ENCODE data around the gene YY1. TPM values are rescaled to one million over a fixed set of nuclear protein-coding genes. Genes with fewer than 3 reads are reported as not detected.

Gene YY1
- total RNA-seq, 1 donor from 2014 or later, result 60.6 TPM

- no peak overlapping the region for H3K27ac Mint-ChIP-seq (ENCODE audit: unreplicated experiment)
Measured at GRCh38 chr14:100317912-100318808, 79.2 kb downstream of the YY1 start.

GRCh38 chr14:100320157-100320856, 81.4 kb downstream of the YY1 start:
- Mint-ChIP-seq H3K27me3 (ENCODE audit: unreplicated experiment) (peaks cover 10% of the 10 kb centered on the region), H3K4me1 (ENCODE audit: low read depth, unreplicated experiment) (peaks cover 7% of the 10 kb centered on the region), H3K27ac (ENCODE audit: unreplicated experiment) (peak overlapping the region; percentile 57)

More at GRCh38 chr14:100317912-100318808, 79.2 kb downstream of the YY1 start:
- peaks cover 6% of the 10 kb centered on the region for H3K9me3 Mint-ChIP-seq (ENCODE audit: unreplicated experiment)
- H3K27me3 Mint-ChIP-seq (ENCODE audit: unreplicated experiment), result peaks cover 18% of the 10 kb centered on the region
- peaks cover 17% of the 10 kb centered on the region for H3K4me1 Mint-ChIP-seq (ENCODE audit: low read depth, unreplicated experiment)
- no peaks in the 10 kb centered on the region for H3K36me3 Mint-ChIP-seq (ENCODE audit: unreplicated experiment)
- H3K4me3 Mint-ChIP-seq (ENCODE audit: unreplicated experiment), result no peak overlapping the region
- peak; percentile 77 for TF ChIP-seq CTCF (IDR thresholded peaks at IDR 0.05; ENCODE audit: partially characterized antibody, unreplicated experiment)
- peak; percentile 83 for DNase-seq

GRCh38 chr14:100321473-100322137, 82.7 kb downstream of the YY1 start:
- no peak overlapping the region for H3K4me3 Mint-ChIP-seq (ENCODE audit: unreplicated experiment)
- DNase-seq, result peak; percentile 33
- no peak for TF ChIP-seq CTCF (IDR thresholded peaks at IDR 0.05; ENCODE audit: partially characterized antibody, unreplicated experiment)
- H3K9me3 Mint-ChIP-seq (ENCODE audit: unreplicated experiment), result peaks cover 7% of the 10 kb centered on the region
- peaks cover 7% of the 10 kb centered on the region for H3K4me1 Mint-ChIP-seq (ENCODE audit: low read depth, unreplicated experiment)
- H3K36me3 Mint-ChIP-seq (ENCODE audit: unreplicated experiment), result no peaks in the 10 kb centered on the region
- peaks cover 9% of the 10 kb centered on the region for H3K27me3 Mint-ChIP-seq (ENCODE audit: unreplicated experiment)
- peak overlapping the region; percentile 38 for H3K27ac Mint-ChIP-seq (ENCODE audit: unreplicated experiment)

More at GRCh38 chr14:100320157-100320856, 81.4 kb downstream of the YY1 start:
- TF ChIP-seq CTCF (IDR thresholded peaks at IDR 0.05; ENCODE audit: partially characterized antibody, unreplicated experiment), result no peak
- DNase-seq, result no peak
- Mint-ChIP-seq H3K9me3 (ENCODE audit: unreplicated experiment) (peaks cover 6% of the 10 kb centered on the region), H3K36me3 (ENCODE audit: unreplicated experiment) (no peaks in the 10 kb centered on the region), H3K4me3 (ENCODE audit: unreplicated experiment) (no peak overlapping the region)

GRCh38 chr14:100322138-100322957, 83.4 kb downstream of the YY1 start:
- H3K27ac Mint-ChIP-seq (ENCODE audit: unreplicated experiment), result peak overlapping the region; percentile 38
- H3K27me3 Mint-ChIP-seq (ENCODE audit: unreplicated experiment), result peaks cover 9% of the 10 kb centered on the region
- TF ChIP-seq CTCF (IDR thresholded peaks at IDR 0.05; ENCODE audit: partially characterized antibody, unreplicated experiment), result no peak
- peak overlapping the region; percentile 25 for H3K4me3 Mint-ChIP-seq (ENCODE audit: unreplicated experiment)
- no peaks in the 10 kb centered on the region for H3K36me3 Mint-ChIP-seq (ENCODE audit: unreplicated experiment)
- H3K9me3 Mint-ChIP-seq (ENCODE audit: unreplicated experiment), result peaks cover 8% of the 10 kb centered on the region
- DNase-seq, result peak; percentile 19
- peaks cover 7% of the 10 kb centered on the region for H3K4me1 Mint-ChIP-seq (ENCODE audit: low read depth, unreplicated experiment)

Data from glutamatergic neuron (in vitro differentiated cells).